WTC11 (cell line): ENCODE measurements around the gene EIF4H. TPM values are rescaled to one million over a fixed set of nuclear protein-coding genes. Genes with fewer than 3 reads are reported as not detected.
"Not testable (repeated sequence)": the region's sequence is repeated elsewhere in the genome, so short reads cannot be mapped to it uniquely, and the experiment has no call there.

Experiments used
- ATAC-seq: fragments of 200-7000 bp; cut with Tn5 transposase; 2 replicates; pipeline ENCODE4 v1.10.0; 2021; ENCODE audit warnings: mild to moderate bottlenecking, moderate library complexity
- CTCF ChIA-PET: fragments of 300-600 bp; sonication (Branson Sonifier 250); formaldehyde crosslinking; loops from one replicate; lab custom pipeline; 2021; ENCODE audit warnings: antibody characterized with exemption; lab: Charles Lee
- POLR2A ChIA-PET: fragments of 350-600 bp; sonication (Branson Sonifier 250); formaldehyde crosslinking; loops from one replicate; lab custom pipeline; 2021; ENCODE audit warnings: antibody characterized with exemption; lab: Charles Lee
- DNase-seq: peaks from one replicate; pipeline ENCODE4 v3.0.0; 2021; ENCODE audit warnings: low spot score
- H3K27ac Mint-ChIP-seq: 2 replicates; pipeline ENCODE4 v1.8.0; 2021; ENCODE audit warnings: mixed read lengths
- H3K27me3 Mint-ChIP-seq: 2 replicates; pipeline ENCODE4 v1.8.0; 2021; ENCODE audit warnings: low read depth, mild to moderate bottlenecking, moderate library complexity, mixed read lengths
- H3K36me3 Mint-ChIP-seq: 2 replicates; pipeline ENCODE4 v1.8.0; 2021; ENCODE audit warnings: mixed read lengths
- H3K4me1 Mint-ChIP-seq: 2 replicates; pipeline ENCODE4 v1.8.0; 2022; ENCODE audit warnings: mixed read lengths
- H3K4me3 Mint-ChIP-seq: 2 replicates; pipeline ENCODE4 v1.8.0; 2021; ENCODE audit warnings: mild to moderate bottlenecking, moderate library complexity, mixed read lengths
- H3K9me3 Mint-ChIP-seq: 2 replicates; pipeline ENCODE4 v1.8.0; 2021; ENCODE audit warnings: mixed read lengths
- AFF4 ChIP-seq: sonication (generic); formaldehyde crosslinking; IDR thresholded peaks from 2 replicates; pipeline ENCODE4 v1.8.1; 2023; ENCODE audit warnings: mild to moderate bottlenecking, missing genetic modification reagents, borderline replicate concordance
- NFATC4 ChIP-seq: fragments of 250-450 bp; sonication (Bioruptor Pico); IDR thresholded peaks from 2 replicates; pipeline ENCODE4 v1.9.0; 2021; ENCODE audit warnings: mild to moderate bottlenecking
- PRRX2 ChIP-seq: fragments of 250-450 bp; sonication (Bioruptor Pico); IDR thresholded peaks from 2 replicates; pipeline ENCODE4 v1.8.0; 2021; ENCODE audit warnings: mild to moderate bottlenecking
- RORB ChIP-seq: fragments of 250-450 bp; sonication (Bioruptor Pico); IDR thresholded peaks from 2 replicates; pipeline ENCODE4 v1.9.0; 2021; ENCODE audit warnings: mild to moderate bottlenecking
- ZNF138 ChIP-seq: sonication (generic); formaldehyde crosslinking; conservative IDR thresholded peaks from 2 replicates; pipeline ENCODE4 v1.8.1; 2022; ENCODE audit warnings: mild to moderate bottlenecking, moderate library complexity, missing genetic modification reagents
- ZNF263 ChIP-seq: sonication (generic); formaldehyde crosslinking; IDR thresholded peaks from 2 replicates; pipeline ENCODE4 v1.8.1; 2022; ENCODE audit warnings: low read depth, mild to moderate bottlenecking, moderate library complexity, missing genetic modification reagents
- ZNF423 ChIP-seq: fragments of 250-450 bp; sonication (Bioruptor Pico); IDR thresholded peaks from 2 replicates; pipeline ENCODE4 v2.1.2; 2022; ENCODE audit warnings: mild to moderate bottlenecking, moderate library complexity
- total RNA-seq: library from RNA; stranded (reverse); gene quantifications from 3 replicates; pipeline ENCODE4 v1.2.3, GENCODE V29; 2021
- TF ChIP-seq, protein P1 (sequence below): sonication (generic); formaldehyde crosslinking; IDR thresholded peaks from 2 replicates; pipeline ENCODE4 v1.8.1; 2023; ENCODE audit warnings: mild to moderate bottlenecking, missing genetic modification reagents, moderate library complexity

The EIF4H gene
- total RNA-seq, 1 experiment from 2014 or later, result 355 TPM

GRCh38 chr7:74194686-74195085 is 20.5 kb downstream of the EIF4H start (continued):
- TF ChIP-seq AFF4 (CRISPR knock-in tag) (no peak), ZNF263 (CRISPR knock-in tag) (no peak), ZNF423 (CRISPR knock-in tag) (no peak), NFATC4 (CRISPR knock-in tag) (no peak), RORB (no peak)
- TF ChIP-seq, protein P1, sequence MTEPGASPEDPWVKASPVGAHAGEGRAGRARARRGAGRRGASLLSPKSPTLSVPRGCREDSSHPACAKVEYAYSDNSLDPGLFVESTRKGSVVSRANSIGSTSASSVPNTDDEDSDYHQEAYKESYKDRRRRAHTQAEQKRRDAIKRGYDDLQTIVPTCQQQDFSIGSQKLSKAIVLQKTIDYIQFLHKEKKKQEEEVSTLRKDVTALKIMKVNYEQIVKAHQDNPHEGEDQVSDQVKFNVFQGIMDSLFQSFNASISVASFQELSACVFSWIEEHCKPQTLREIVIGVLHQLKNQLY, result no peak

GRCh38 chr7:74195139-74195860 is 21.1 kb downstream of the EIF4H start:
- H3K4me1 Mint-ChIP-seq, H3K27ac Mint-ChIP-seq, ATAC-seq, POLR2A ChIA-PET, DNase-seq, H3K4me3 Mint-ChIP-seq, H3K9me3 Mint-ChIP-seq, H3K27me3 Mint-ChIP-seq: not testable (repeated sequence)
- peaks cover 58% of the 10 kb centered on the region for H3K36me3 Mint-ChIP-seq
- CTCF ChIA-PET, result interaction anchor here (1.5 kb wide), 1 partner anchor 8 kb away, joined by 4 read pairs; no protein-coding TSS in a partner anchor

DNA sequence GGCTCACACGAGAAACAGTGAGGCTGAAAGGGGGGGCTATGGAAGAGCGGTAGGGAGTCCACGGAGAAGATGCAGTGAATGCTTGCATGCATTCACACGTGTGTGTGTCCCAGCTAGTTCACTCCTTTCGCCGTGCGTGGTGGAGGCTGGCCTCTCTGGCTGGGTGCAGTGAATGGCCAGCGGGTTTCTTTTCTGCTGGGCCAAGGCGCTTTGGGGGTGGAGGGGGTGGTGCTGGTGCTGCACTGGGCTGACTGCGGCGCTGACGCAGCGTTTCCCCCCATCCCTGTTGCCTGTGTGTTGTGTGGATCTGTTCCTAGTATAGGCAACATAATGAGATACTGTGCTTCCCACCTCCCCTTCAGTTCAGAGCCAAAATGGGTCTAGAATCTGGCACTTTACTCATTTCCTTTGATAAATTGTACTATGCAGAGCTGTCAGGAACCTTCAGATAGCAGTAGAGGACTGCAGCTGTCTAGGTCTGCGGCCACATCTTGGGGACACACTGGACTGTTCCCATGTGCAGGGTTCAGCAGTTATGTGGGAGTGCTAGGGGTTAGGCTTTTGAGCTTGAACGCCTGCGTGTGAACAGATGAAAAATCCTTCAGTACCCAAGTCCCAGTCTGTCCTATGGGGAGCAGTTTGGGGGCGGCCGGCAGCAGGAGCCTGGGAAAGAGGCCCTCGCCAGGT is 22.0 kb downstream of the EIF4H start:
- CTCF ChIA-PET, H3K4me1 Mint-ChIP-seq, ATAC-seq, H3K9me3 Mint-ChIP-seq, H3K27me3 Mint-ChIP-seq, DNase-seq, H3K27ac Mint-ChIP-seq, H3K4me3 Mint-ChIP-seq, POLR2A ChIA-PET: not testable (repeated sequence)
- H3K36me3 Mint-ChIP-seq, result peaks cover 50% of the 10 kb centered on the region

DNA sequence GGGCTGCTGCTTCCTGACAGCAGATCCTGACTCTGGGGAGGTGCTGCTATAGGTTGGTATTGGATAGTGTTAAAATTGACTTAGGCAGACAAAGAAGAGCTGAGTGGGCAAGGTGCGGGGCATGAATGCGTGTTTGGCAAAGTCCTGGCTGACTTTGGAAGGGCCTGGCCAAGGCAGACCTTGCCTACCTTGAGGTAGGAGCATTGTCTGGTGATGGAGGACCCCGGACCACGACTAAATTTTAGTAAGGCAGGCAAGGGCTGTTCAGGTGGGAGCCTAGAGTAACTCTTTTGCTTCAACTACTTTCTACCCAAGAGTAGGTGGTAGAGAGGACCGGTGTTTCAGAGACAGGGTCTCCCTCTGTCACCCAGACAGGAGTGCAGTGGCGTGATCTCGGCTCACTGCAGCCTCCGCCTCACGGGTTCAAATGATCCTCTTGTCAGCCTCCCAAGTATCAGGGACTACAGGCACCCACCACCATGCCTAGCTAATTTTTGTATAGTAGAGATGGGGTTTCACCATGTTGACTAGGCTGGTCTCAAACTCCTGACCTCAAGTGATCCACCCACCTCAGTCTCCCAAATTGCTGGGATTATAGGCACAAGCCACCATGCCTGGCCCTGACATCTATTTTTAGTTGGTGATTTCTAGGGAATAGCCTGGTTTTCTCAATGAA is 23.4 kb downstream of the EIF4H start:
- ATAC-seq (no peak), DNase-seq (no peak)
- CTCF ChIA-PET, result interaction anchor here (0.6 to 11.0 kb wide), 4 partner anchors 9 to 205 kb away, joined by 3 to 275 read pairs (median 6); no protein-coding TSS in a partner anchor
- peak overlapping the region; percentile 61; the same call in 1 of the 2 replicates for H3K27ac Mint-ChIP-seq
- H3K36me3 Mint-ChIP-seq, result peaks cover 36% of the 10 kb centered on the region
- H3K9me3 Mint-ChIP-seq, result no peaks in the 10 kb centered on the region
- H3K4me3 Mint-ChIP-seq, result no peak overlapping the region
- TF ChIP-seq NFATC4 (CRISPR knock-in tag) (0 out of 2 replicates have a peak, but pooled peaks have one; percentile 12), ZNF138 (CRISPR knock-in tag) (no peak), PRRX2 (CRISPR knock-in tag) (no peak)
- H3K27me3 Mint-ChIP-seq, result no peaks in the 10 kb centered on the region
- POLR2A ChIA-PET, result interaction anchor here (0.6 to 1.1 kb wide), 3 partner anchors 16 to 139 kb away, joined by 3 to 11 read pairs (median 4); no protein-coding TSS in a partner anchor
- no peaks in the 10 kb centered on the region for H3K4me1 Mint-ChIP-seq
